Endothelial cell of umbilical vein (primary cell): ENCODE measurements around the gene AP1B1. TPM values are rescaled to one million over a fixed set of nuclear protein-coding genes. Genes with fewer than 3 reads are reported as not detected.

Source experiments
- microRNA-seq: library from miRNA; unstranded; fragments of <30 nt; microRNA quantifications from one replicate; pipeline ENCODE4 v1.2.0, GENCODE V29; 2021; ENCODE audit warnings: borderline number of aligned reads, borderline replicate concordance
- polyA plus RNA-seq, 4 experiments: library from polyadenylated mRNA; depleted of rRNA in 3 of 4; stranded (reverse) in 3 of 4; unstranded in 1 of 4; fragments of >200 nt; gene quantifications; 2 replicates each; pipeline versions ENCODE4 v1.2.1 to v1.2.3, GENCODE V29; 2011 to 2012; ENCODE audit warnings: missing spikeins in 1 of 4
- small RNA-seq: library from RNA; depleted of rRNA; stranded (forward); fragments of <200 nt; gene quantifications from one replicate; pipeline ENCODE3, GENCODE V24; 2012; ENCODE audit warnings: low replicate concordance, low read depth; ENCODE audit not compliant: insufficient read depth, insufficient read length
- total RNA-seq: library from RNA; stranded (reverse); gene quantifications from 2 replicates; pipeline ENCODE4 v1.2.3, GENCODE V29; 2021

Gene AP1B1
- total and polyA plus RNA-seq, 2 donors (not counting 3 experiments of a cell fraction or from before 2014, with no cell fraction given) = 107 to 131 TPM

Small RNA genes lying within 50 kb of the gene (microRNA-seq; reads per million reads assigned to microRNA genes)
- gene MIR3653 = 6.1 reads per million, percentile 16 among the genes with 10 or more reads in this experiment

Small RNA genes lying within 50 kb of the gene (small RNA-seq; reads per million reads assigned to genes)
- gene AC000041.1 (not detected), gene MIR3653 (not detected)

Other genes with a start within 250 kb of the AP1B1 start
- gene EMID1, start 182.7 kb downstream of the AP1B1 start, total RNA-seq = 0.39 and 0.51 TPM in 2 replicates
- 0.56 and 0.75 TPM in 2 replicates for gene EMID1, start 182.7 kb downstream of the AP1B1 start, polyA plus RNA-seq
- 31.3 and 36.3 TPM in 2 replicates for gene RHBDD3, start 120.6 kb downstream of the AP1B1 start, total RNA-seq
- gene RHBDD3, start 120.6 kb downstream of the AP1B1 start, polyA plus RNA-seq = 37.2 and 46.0 TPM in 2 replicates
- gene EWSR1, start 120.3 kb downstream of the AP1B1 start, total RNA-seq = 302 and 305 TPM in 2 replicates
- gene EWSR1, start 120.3 kb downstream of the AP1B1 start, polyA plus RNA-seq = 563 and 588 TPM in 2 replicates
- gene GAS2L1, start 81.9 kb downstream of the AP1B1 start, total RNA-seq = 42.1 and 44.0 TPM in 2 replicates
- 30.5 and 39.3 TPM in 2 replicates for gene GAS2L1, start 81.9 kb downstream of the AP1B1 start, polyA plus RNA-seq
- gene RASL10A, start 72.9 kb downstream of the AP1B1 start, total RNA-seq = 1.3 and 1.9 TPM in 2 replicates
- 1.1 TPM in 2 replicates for gene RASL10A, start 72.9 kb downstream of the AP1B1 start, polyA plus RNA-seq
- gene RFPL1, start 50.0 kb upstream of the AP1B1 start, total RNA-seq = not detected in 2 replicates
- not detected in 2 replicates for gene RFPL1, start 50.0 kb upstream of the AP1B1 start, polyA plus RNA-seq
- gene NEFH, start 91.6 kb upstream of the AP1B1 start, total RNA-seq = 0.09 and 1.5 TPM in 2 replicates
- 0.33 and 0.59 TPM in 2 replicates for gene NEFH, start 91.6 kb upstream of the AP1B1 start, polyA plus RNA-seq
- 73.8 and 82.9 TPM in 2 replicates for gene THOC5, start 165.2 kb upstream of the AP1B1 start, total RNA-seq
- 35.0 and 37.8 TPM in 2 replicates for gene THOC5, start 165.2 kb upstream of the AP1B1 start, polyA plus RNA-seq
- gene NIPSNAP1, start 192.5 kb upstream of the AP1B1 start, total RNA-seq = 51.2 and 51.3 TPM in 2 replicates
- 36.6 and 40.0 TPM in 2 replicates for gene NIPSNAP1, start 192.5 kb upstream of the AP1B1 start, polyA plus RNA-seq
- 114 and 115 TPM in 2 replicates for gene NF2, start 215.1 kb upstream of the AP1B1 start, total RNA-seq
- 27.8 and 33.8 TPM in 2 replicates for gene NF2, start 215.1 kb upstream of the AP1B1 start, polyA plus RNA-seq